GOT3 (cell line): Measurements from ENCODE around the gene MTARC1.

Source experiments
- DNase-seq: peaks from one replicate; lab custom pipeline; 2025; ENCODE audit warnings: mixed read lengths; lab: John Stamatoyannopoulos, UW

The MTARC1 gene

DNA sequence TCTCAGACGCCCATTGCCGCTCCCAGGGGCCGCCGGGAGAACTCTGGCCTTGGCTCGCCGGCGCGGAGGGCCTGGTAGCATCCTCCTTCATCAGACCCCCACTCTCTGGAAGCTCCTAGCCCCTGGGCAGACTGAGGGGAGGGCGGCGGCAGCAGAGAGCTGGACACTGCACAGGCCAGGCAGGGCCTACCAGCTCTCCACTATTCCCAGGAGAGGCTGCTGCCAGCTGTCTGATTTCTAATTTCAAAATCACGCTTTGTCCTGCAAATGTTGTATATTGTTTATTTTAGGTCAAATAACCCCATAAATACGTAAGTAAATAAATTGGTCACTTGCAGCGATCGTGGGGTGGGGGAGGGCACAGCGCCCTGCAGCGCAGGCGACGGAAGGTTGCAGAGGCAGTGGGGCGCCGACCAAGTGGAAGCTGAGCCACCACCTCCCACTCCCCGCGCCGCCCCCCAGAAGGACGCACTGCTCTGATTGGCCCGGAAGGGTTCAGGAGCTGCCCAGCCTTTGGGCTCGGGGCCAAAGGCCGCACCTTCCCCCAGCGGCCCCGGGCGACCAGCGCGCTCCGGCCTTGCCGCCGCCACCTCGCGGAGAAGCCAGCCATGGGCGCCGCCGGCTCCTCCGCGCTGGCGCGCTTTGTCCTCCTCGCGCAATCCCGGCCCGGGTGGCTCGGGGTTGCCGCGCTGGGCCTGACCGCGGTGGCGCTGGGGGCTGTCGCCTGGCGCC lies at the start of gene MTARC1:
MTARC1 (plus strand) TSS at position 577 of the 732 bp plus-strand sequence; CDS start at position 609, 32 bp downstream.
- DNase-seq, result no peak

DNA sequence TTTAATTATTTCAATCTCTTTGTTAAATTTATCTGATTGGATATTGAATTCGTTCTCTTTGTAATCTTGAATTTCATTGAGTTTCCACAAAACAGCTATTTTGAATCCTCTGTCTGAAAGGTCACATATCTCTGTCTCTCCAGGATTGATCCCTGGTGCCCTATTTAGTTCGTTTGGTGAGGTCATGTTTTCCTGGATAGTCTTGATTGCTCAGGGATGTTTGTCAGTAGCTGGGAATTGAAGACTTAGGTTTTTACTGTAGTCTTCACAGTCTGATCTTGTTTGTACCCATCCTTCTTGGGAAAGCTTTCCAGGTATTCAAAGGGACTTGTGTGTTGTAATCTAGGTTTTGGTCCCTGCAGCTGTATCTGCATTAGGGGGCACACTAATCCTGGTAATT lies 45.4 kb upstream of the MTARC1 start:
- no peak for DNase-seq

DNA sequence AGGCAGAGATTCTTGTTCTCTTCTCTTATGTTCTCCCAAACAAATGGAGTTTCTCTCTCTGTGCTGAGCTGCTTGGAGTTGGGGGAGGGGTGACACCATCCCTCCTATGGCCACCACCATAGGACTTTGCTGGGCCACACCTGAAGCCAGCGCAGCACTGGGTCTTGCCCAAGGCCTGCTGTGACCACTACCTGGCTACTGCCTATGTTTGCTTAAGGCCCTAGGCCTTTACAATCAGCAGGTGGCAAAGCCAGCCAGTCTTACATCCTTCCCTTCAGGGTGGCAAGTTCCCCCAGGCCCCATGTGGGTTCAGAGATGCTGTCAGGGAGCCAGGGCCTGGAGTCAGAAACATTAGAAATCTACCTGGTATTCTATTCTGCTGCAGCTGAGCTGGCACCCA lies 44.9 kb upstream of the MTARC1 start:
- DNase-seq, result no peak

DNA sequence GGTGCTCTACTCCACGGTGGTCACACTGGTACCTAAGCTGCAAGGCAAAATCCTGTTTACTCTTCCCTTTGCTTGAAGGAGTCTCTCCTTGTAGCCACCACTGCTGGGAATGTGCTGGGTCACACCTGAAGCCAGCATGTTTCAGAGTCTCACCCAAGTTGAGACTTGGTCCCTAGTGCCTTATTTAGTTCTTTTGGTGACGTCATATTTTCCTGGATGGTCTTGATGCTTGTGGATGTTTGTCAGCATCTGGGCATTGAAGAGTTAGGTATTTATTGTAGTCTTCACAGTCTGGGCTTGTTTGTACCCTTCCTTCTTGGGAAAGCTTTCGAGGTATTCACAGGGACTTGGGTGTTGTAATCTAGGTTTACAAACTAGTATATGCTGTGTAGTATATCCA lies 44.2 kb upstream of the MTARC1 start:
- DNase-seq, result no peak

DNA sequence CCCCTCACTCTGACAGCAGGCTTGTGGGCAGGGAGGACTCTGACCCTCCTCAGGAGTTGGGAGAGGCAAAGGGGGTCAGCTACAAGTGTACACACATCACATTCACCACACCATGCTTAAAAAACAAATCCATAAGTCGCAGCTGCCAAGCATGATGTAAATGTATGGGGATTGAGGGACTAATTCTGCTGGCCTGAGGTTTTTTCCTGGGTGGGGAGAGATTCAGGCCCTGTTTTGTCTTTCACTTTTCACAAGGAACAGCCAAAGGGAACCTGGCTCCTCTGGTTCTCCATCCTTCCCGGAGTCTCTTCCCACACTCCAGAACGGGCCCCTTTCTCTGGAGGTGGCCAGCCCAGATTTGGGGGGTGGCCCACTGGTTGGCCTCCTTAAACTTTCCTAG lies 39.9 kb upstream of the MTARC1 start:
- no peak for DNase-seq

DNA sequence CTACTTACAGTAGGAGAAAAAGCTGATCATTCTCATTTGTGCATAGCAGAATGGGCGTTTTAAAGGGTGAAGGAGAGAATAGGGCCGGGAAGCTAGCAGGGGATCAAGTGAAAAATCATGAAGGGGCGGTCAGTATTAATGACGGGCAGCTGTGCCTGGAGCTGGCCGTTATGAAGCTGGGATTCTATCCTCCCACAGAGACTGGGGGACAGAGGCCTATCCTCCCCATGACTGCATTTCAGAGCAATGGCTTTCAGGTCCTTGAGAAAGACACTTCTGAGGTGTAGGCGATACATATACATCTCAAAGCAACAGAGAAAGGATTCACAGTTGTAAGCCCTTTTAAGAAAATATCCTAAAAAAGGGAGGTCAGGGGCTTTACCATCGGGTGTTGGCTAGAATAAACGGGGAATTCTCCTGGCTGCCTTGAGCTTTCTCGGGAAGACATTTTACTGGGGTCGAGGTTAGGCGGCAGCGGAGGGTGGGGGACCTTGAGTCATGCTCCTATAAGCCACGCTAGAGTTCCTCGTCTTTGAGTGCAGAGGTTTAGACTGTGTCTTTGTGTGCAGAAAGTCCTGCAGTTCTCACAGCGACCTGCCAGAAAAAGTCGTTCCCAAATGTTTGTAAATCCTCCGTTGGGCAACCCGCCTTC lies 39.1 kb upstream of the MTARC1 start:
- DNase-seq, result no peak

DNA sequence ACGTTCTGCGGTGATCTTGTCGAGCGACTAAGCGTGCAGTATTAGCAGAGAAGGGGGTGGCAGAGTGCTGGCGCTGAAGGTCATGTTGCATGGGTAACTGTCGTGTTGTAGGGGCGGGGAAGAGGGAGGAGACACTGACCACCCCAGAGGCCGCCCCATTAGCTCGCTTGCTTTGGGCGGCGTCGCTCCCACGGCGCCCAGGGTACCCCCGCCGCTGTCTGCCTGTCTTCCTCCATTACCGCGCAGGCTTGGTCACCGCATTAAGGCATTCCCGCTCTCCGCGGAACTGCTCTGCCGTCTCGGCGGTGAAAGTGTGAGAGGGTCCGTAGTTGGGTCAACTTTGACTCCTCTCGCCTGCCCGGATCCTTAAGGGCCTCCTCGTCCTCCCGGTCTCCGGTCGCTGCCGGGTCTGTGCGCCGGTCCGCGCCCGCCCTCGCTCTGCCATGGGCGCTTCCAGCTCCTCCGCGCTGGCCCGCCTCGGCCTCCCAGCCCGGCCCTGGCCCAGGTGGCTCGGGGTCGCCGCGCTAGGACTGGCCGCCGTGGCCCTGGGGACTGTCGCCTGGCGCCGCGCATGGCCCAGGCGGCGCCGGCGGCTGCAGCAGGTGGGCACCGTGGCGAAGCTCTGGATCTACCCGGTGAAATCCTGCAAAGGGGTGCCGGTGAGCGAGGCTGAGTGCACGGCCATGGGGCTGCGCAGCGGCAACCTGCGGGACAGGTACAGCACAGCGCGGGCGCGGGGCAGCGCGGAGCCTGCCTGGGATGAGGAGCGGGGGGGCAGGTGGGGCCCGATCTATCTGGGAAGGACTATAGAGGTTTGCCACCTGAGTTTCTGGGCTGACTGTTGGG lies 38.4 kb upstream of the MTARC1 start, which contains the start of gene MTARC2:
MTARC2 (plus strand) TSS at position 234 of the 846 bp plus-strand sequence; CDS start at position 444, 210 bp downstream.
- peak; percentile 28 for DNase-seq

DNA sequence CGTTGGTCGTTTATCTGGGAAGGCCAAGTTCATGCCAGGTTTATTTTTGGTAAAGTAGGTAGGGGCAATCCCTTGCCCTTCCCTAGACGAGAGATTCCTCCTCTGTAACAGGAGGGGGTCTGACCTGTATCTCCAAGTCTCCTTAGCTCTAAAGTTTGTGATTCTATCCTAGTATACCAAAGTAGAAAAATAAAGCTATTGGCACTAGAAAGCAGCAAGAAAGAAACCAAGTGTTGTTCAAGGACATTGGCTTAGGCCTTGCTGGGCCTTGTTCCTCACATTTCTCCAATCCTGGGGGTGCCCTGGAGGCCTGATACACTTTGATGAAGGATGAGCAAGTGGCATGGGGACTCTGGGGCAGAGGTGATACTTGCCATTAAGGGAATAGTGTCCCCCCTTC lies 37.8 kb upstream of the MTARC1 start:
- DNase-seq, result no peak

DNA sequence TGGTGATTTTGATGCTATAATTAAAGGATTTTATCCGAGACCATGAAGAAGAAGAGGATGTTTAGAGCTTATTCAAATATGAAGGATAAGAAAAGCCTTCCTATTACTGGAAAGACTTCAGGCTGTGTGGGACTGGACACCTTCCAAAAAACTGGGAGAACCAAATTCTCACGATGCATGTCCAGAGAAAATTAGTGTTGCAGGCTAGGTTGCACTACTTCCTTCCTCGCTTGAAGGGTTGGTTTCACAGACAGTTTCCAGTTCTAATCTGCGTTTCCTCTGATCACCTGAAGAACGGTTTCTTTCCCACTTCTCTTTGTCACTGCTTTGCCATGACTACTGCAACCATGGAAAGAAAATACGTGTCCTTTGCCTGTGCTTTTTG lies 36.6 kb upstream of the MTARC1 start:
- no peak for DNase-seq

DNA sequence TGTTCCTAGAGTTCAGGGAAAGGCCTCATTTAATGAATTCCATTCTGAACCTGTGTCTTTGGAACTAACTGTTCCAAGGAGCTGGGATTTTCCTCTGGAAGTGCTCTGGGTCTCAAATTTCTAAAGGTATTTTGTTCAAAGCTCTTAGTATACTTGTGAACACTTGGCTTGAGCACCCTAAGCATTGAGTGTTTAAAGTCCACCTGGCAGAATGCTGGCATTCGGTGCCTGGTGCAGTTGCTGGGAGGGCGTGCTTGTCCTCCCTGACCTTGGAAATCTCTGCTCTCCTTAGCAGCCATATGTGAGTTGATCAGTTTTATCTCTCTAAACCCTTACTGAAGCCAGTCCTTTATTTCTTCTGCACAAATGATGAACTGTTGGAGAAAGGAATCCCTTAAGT lies 35.6 kb upstream of the MTARC1 start:
- no peak for DNase-seq

DNA sequence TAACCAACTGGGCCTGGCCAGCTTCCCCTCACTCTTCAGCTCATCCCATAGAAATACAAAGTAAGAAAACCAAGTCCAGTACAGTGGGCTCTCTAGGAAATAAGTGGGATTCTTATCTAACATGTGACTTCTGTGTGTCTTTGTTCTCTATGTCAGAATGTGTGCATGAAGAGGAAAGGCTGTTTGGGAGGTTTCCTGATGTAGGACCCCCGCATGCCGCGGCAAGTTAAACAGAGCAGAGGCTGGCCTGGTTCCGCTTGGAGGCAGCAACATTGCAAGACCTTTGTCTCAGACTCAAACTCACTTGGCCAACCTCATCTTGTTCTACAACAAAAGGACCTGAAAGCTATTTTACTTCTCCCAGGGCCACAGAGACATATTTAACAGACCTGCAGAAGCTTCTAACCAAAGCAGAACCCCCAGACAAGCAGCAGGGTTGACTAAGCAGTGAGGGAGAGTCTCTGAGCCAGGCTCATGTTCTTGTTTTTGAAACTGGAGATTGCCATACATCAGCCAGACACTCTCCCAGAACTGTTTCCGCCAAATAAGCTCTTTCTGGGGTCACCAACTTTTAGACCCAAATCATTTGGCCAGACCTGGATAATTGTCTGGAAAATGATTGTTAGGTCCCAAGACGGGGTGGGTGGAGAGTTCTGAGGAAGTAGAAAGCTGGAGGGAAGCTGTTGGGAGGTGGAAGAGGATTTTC lies 32.3 kb upstream of the MTARC1 start:
- DNase-seq, result no peak

DNA sequence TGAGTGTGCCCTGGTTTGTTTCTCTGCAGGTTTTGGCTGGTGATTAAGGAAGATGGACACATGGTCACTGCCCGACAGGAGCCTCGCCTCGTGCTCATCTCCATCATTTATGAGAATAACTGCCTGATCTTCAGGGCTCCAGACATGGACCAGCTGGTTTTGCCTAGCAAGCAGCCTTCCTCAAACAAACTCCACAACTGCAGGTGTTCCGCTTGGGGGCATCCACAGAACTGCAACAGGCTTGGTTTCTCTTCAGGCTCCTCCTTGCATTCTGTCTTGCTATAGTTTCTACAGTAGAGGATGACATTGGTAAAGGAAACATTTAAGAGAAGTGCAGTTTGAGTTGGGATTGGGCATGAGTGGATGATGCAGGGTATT lies 31.8 kb upstream of the MTARC1 start:
- no peak for DNase-seq

DNA sequence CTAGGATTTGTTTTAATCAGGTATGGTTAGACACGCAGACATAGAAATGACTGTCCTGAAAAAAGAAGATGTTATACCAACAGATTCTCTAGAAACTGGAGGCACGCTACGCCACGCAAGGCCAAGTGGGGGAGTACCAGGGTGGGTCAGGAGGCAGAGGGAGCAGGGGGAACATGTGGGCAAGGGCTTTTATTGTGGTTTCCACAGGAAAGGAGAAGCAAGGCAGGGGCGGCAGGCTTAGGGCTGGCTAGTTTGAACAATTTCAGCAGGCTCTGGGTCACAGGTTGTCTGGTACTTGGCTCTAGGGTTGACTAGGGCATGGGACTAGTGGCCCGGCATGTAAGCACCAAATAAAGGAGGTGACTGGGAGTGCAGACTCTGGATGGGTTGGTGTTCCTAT lies 31.4 kb upstream of the MTARC1 start:
- no peak for DNase-seq

DNA sequence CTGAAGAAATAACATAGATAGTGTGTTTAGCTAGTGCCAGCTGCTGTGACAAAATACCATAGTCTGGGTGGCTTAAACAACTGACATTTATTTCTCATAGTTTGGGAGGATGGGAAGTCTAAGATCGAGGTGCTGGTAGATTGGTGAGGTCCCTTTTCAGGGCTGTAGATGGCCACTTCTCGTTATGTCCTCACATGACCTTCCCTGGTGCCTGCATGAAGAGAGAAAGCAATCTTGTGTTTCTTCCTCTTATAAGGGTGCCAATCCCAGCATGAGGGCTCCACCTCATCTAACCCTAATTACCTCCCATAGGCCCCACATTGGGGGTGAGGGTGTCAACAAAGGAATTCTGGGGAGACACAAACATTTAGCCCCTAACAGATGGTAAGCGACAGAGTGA lies 29.3 kb upstream of the MTARC1 start:
- DNase-seq, result no peak

DNA sequence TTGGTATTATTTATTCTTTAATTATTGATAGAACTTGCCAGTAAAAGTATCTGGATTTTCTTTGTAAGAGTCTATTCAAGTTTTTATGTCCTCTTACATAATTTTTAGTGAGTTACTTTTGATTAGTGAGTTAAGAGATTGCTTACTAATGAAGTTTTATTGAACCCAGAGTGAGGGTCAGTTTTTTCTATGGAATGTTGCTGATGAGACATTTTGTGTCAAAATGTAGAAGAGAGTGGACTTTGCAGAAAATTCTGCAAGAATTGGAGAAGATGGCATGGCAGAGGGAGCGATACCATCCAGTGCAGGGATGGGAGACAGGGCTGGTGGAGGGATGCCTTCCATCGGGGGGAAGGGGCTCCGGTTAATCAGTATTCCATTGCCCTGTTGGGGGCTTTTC lies 27.6 kb upstream of the MTARC1 start:
- no peak for DNase-seq

DNA sequence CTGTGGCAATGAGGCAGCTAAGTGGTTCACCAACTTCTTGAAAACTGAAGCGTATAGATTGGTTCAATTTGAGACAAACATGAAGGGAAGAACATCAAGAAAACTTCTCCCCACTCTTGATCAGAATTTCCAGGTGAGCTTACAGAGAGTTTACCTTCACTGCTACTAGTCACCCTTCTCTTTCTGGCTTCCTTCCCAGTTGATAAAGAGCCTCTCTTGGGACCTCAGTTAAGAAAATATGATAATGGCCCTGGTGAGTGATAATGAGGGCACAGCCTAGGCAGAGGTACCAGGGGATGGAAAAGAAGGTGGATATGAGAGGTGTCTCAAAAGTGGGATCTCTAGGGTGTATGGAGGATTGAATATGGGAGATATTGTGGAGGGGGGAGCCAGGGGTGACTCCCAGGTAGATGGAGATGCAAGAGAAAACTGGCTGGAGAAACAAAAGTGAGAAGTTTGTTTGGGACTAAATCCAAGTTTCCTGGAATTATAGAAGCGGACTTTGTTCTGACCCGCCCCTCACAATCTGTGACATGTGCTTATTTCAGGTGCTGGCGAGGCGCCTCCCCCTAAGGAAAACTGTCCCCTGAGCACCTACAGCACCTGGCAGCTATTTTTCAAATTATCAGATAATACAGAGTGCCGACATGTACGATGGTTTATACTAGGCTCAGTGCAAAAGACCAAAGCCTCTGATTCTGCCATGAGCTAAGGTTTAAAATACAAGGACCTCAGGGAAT lies 24.9 kb upstream of the MTARC1 start:
- DNase-seq, result no peak

DNA sequence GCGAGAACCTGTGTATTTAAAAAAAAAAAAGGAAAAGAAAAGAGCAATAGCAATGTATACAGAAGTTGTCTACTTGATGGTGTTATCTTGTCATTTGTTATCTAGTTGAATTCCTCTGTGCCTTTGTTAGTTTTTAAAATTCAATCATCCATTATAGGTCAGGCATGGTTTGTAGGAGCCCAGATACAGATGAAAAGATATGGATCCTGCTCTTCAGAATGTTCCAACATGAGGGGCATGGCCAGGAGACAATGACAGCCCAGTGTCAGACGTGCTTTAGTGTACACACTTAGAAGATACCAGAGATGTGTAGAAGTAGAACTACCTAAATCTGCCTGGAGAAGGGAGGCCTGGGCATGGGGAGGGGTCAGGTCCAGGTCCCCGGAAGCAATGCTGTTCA lies 22.0 kb upstream of the MTARC1 start:
- DNase-seq, result no peak

DNA sequence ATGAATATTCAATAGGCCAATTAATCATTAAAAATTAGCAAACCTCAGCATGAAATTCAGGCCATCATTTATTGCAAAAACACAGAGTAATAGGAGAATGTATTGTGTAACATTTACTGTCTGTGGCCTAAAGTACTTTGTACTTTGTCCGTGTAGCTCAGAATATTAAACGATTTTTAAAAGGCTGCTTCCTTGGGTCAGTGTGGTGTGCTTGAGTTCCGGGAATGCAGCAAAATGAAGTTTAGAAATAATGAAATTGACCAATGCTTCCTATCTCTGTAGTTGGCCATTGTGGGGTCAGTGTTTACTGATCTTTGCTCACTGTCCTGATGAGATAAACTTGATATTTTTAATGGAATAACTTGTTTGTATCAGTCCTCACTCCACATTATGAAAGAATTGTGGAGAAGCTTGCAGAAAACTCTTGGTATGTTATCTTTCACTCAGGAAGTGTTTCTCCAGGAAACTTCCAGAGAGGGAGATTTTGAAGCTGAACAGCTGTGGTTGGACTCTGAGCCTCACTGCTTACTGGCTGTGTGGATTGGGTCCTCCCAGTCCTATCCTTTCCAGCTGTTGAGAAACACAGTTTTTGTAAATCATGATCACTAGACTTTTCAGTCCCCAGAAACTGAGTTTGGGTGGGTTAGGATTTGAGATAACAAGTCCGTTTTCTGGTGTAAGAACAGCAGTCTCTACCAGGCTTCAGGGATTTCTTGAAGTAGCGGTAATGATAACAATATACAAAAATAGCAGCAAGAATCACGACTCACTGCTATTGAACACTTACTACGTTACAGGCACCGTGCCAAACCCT lies 19.2 kb upstream of the MTARC1 start:
- no peak for DNase-seq

DNA sequence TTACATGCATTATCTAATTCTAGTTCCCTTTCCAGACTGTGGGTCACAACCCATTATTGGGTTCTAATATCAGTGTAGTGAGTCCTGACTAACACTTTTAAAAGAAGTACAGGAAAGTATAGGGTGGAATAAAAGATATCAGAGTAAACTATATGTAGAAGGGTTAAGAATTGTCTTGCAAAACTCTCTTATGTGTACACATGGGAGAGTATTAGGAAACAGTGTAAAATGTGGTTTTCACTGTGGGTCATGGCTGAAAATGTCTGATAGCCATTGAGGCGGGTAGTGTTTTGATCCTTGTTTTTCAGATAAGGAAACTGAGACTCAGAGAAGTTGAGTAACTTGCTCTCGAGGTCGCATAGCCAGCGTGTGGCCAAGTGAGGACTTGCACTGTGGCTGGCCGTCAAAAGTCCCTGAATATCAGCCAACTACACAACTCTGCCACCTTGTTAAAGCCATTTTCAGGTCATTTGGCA lies 18.5 kb upstream of the MTARC1 start:
- no peak for DNase-seq

DNA sequence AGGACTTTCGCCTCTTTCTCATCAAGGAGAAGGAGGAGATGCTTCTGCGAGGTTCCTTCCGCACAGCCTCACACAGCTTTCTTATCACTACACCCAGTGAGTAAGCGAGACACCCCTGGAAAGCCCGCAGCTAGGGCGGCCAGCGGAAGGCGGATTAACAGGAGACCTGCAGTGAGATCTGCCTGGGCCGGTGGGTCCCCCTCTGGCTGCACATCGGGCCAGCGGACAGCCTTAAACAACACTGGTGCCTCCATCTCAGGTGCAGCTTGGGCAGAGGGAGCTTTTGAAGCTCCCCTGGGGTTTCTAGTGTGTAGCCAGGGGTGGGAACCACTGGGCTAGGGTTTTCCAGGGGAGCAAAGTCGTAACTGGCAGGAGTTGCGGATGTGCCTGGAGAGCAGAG lies 17.5 kb upstream of the MTARC1 start:
- no peak for DNase-seq
